Measurements from ENCODE around the gene RBM5.

RBM5 gene

DNA sequence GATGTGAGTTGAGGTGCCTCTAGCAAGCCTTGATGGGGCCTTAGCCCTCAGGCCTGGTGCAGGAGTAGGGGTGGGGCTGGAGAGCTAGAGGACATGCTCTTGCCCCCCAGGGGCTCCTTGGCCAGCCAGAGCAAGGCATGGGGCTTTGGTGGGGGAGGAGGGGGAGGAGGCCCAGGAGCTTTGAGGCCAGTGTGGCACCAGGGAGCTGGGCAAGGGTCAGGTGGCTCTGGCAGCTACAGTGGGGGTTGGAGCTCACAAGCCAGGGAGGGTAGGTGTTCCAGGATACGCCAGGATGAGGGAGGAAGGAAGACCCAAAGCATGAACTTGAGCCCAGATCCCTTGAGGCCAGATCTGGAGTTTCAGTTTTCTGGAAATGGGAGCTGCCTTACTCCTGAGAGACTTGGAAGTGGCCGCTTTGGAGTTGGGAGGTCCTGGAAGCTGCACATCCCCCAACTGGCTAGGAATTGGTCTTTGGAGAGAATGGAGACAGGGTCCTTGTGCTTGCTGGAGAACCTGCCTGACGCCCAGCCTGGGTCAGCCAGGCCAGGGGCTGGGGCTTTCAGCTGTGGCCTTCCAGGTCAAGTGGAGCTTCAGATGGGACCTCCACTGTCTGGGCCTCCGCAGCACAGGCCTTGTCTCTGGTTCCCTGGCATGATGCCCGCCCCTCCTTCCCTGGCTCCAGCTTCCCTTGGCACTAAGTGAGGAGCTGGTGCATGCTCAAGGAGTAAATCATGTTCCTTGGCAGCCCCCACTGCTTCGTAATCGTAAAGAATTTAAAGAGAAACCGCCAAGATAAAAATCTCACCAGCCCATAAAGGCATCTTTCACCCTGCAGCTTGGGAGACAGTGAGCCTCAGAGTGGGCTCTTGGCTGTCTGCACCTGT, 75.1 kb downstream of the RBM5 start:
- TF ChIP-seq ESRRG (CRISPR knock-in tag; IDR thresholded peaks at IDR 0.05) (no peak), ISL1 (CRISPR knock-in tag; IDR thresholded peaks at IDR 0.05) (peak; percentile 50), PPARA (CRISPR knock-in tag; IDR thresholded peaks at IDR 0.05; ENCODE audit: borderline replicate concordance) (no peak)
- ATAC-seq: peak; percentile 76

GRCh38 chr3:50164481-50164880, 75.8 kb downstream of the RBM5 start:
- no peak for ATAC-seq
- no peak for TF ChIP-seq ZNF8 (CRISPR knock-in tag; IDR thresholded peaks at IDR 0.05)
- TF ChIP-seq, protein P1, sequence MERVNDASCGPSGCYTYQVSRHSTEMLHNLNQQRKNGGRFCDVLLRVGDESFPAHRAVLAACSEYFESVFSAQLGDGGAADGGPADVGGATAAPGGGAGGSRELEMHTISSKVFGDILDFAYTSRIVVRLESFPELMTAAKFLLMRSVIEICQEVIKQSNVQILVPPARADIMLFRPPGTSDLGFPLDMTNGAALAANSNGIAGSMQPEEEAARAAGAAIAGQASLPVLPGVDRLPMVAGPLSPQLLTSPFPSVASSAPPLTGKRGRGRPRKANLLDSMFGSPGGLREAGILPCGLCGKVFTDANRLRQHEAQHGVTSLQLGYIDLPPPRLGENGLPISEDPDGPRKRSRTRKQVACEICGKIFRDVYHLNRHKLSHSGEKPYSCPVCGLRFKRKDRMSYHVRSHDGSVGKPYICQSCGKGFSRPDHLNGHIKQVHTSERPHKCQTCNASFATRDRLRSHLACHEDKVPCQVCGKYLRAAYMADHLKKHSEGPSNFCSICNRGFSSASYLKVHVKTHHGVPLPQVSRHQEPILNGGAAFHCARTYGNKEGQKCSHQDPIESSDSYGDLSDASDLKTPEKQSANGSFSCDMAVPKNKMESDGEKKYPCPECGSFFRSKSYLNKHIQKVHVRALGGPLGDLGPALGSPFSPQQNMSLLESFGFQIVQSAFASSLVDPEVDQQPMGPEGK (CRISPR knock-in tag; IDR thresholded peaks at IDR 0.05; ENCODE audit: borderline replicate concordance): no peak
- TF ChIP-seq SNAI2 (CRISPR knock-in tag; IDR thresholded peaks at IDR 0.05): no peak
- TF ChIP-seq ZFP3 (CRISPR knock-in tag; IDR thresholded peaks at IDR 0.05): no peak
- no peak for TF ChIP-seq CSDC2 (CRISPR knock-in tag; IDR thresholded peaks at IDR 0.05)
- no peak for TF ChIP-seq TCF4 (CRISPR knock-in tag; IDR thresholded peaks at IDR 0.05; ENCODE audit: borderline replicate concordance)
- no peak for TF ChIP-seq ZNF70 (CRISPR knock-in tag; IDR thresholded peaks at IDR 0.05)
- TF ChIP-seq RARB (CRISPR knock-in tag; IDR thresholded peaks at IDR 0.05): no peak

DNA sequence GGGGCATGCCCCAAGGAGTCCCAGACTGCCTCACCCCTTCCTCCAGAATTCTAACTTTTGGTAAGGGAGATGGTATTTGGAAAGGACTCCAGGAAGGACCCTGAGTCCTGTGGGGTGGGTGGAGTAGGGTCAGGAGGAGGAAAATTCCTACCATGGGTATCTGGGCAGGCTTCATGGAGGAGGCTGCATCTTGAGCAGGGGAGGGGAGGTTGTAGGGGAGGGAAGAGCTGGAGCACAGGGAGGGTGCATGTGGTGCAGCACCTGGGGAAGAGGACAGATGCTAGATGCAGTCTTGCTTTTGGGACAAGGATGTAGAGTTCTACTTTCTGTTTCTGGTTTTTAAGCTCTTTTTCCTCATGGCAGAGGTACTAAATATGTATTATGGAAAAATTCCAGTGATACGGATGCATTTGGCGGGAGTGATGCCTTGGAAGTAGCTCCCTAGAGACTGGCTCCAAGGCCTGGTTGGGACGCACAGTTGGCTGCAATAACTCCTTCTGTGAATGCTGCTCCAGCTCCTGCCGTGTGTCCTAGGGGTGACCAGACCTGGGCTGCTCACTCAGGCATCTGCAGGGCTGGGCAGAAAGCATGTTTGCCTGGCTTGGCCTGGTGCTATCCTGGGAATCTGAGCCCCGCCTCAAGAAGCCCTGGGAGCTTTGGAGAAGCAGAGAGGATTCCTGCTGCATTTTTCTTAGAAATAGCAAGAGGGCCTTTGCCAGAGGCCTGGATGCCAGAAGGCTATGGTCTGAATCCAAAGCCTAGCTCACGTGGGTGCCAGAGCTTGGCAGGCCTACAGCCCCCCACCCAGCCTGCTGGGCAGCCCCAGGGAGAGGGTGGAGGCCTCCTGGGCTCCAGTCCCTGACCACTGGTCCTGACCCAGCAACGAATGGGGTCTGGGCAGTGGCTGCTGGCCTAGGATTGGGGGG, 76.5 kb downstream of the RBM5 start:
- peak; percentile 75 for ATAC-seq
- TF ChIP-seq CSRNP3 (CRISPR knock-in tag; IDR thresholded peaks at IDR 0.05) (no peak), SNAI2 (CRISPR knock-in tag; IDR thresholded peaks at IDR 0.05) (no peak), CREB5 (CRISPR knock-in tag; IDR thresholded peaks at IDR 0.05; ENCODE audit: low read depth) (no peak), ZFP30 (CRISPR knock-in tag; IDR thresholded peaks at IDR 0.05) (no peak), TOX (CRISPR knock-in tag; IDR thresholded peaks at IDR 0.05; ENCODE audit: borderline replicate concordance) (no peak), ZNF8 (CRISPR knock-in tag; IDR thresholded peaks at IDR 0.05) (no peak), OSR1 (CRISPR knock-in tag; IDR thresholded peaks at IDR 0.05) (no peak), ZNF565 (CRISPR knock-in tag; conservative IDR thresholded peaks at IDR 0.05; ENCODE audit: low read depth) (no peak), BACH2 (CRISPR knock-in tag; IDR thresholded peaks at IDR 0.05; ENCODE audit: borderline replicate concordance) (no peak), ISL1 (CRISPR knock-in tag; IDR thresholded peaks at IDR 0.05) (no peak)
- TF ChIP-seq, protein P2, sequence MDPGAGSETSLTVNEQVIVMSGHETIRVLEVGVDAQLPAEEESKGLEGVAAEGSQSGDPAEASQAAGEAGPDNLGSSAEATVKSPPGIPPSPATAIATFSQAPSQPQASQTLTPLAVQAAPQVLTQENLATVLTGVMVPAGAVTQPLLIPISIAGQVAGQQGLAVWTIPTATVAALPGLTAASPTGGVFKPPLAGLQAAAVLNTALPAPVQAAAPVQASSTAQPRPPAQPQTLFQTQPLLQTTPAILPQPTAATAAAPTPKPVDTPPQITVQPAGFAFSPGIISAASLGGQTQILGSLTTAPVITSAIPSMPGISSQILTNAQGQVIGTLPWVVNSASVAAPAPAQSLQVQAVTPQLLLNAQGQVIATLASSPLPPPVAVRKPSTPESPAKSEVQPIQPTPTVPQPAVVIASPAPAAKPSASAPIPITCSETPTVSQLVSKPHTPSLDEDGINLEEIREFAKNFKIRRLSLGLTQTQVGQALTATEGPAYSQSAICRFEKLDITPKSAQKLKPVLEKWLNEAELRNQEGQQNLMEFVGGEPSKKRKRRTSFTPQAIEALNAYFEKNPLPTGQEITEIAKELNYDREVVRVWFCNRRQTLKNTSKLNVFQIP (CRISPR knock-in tag; IDR thresholded peaks at IDR 0.05; ENCODE audit: borderline replicate concordance, low read depth): no peak

DNA sequence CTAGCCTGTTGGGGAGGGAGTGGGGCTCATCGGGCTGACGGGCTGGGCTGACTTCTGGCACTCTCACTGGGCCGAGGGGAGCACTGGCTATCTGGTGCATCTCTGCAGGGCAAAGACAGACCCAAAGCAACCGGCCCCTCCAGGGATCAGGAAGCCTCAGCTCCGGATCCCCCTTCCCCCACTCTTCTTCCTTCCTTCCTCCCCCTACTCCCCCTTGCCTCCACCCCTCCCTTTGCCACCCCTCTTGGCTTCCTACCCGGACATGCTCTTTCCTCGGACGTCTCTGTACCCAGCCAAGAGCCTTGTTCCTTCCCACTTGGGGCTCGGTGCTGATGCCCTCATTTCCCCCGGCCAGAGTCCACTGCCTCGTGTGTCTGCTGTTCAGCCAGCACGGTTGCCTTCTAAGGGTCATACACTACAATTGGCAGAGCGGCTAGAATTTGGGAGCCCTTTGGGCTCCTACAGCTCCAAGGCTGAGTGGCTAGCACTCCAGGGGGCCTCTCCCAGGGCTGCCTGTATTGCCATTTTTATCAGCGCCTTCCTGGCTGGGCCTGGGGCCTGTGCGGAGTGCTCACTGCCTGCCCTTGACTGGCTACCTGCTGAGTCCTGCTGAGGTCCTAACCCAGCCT, 77.3 kb downstream of the RBM5 start:
- peak; percentile 29 for ATAC-seq

More for the DNA sequence above, 77.3 kb downstream of the RBM5 start:
- no peak for TF ChIP-seq CSDC2 (CRISPR knock-in tag; IDR thresholded peaks at IDR 0.05)
- no peak for TF ChIP-seq BACH2 (CRISPR knock-in tag; IDR thresholded peaks at IDR 0.05; ENCODE audit: borderline replicate concordance)
- TF ChIP-seq ZNF8 (CRISPR knock-in tag; IDR thresholded peaks at IDR 0.05): no peak
- TF ChIP-seq ZNF70 (CRISPR knock-in tag; IDR thresholded peaks at IDR 0.05): no peak
- no peak for TF ChIP-seq ZFP30 (CRISPR knock-in tag; IDR thresholded peaks at IDR 0.05)
- TF ChIP-seq ZFP3 (CRISPR knock-in tag; IDR thresholded peaks at IDR 0.05): no peak
- no peak for TF ChIP-seq ZNF565 (CRISPR knock-in tag; conservative IDR thresholded peaks at IDR 0.05; ENCODE audit: low read depth)
- TF ChIP-seq ISL1 (CRISPR knock-in tag; IDR thresholded peaks at IDR 0.05): no peak
- TF ChIP-seq OSR1 (CRISPR knock-in tag; IDR thresholded peaks at IDR 0.05): no peak
- TF ChIP-seq TCF4 (CRISPR knock-in tag; IDR thresholded peaks at IDR 0.05; ENCODE audit: borderline replicate concordance): no peak
- no peak for TF ChIP-seq CSRNP3 (CRISPR knock-in tag; IDR thresholded peaks at IDR 0.05)
- TF ChIP-seq CREB5 (CRISPR knock-in tag; IDR thresholded peaks at IDR 0.05; ENCODE audit: low read depth): no peak
- TF ChIP-seq GLIS3 (CRISPR knock-in tag; IDR thresholded peaks at IDR 0.05): no peak
- TF ChIP-seq RARB (CRISPR knock-in tag; IDR thresholded peaks at IDR 0.05): no peak
- TF ChIP-seq, protein P1 (CRISPR knock-in tag; IDR thresholded peaks at IDR 0.05; ENCODE audit: borderline replicate concordance): no peak

All from SK-N-SH treated with all-trans-retinoic acid at 6 μM for 48 hours (cell line).